ENCODE data around the gene BUD13. TPM values are rescaled to one million over a fixed set of nuclear protein-coding genes. Genes with fewer than 3 reads are reported as not detected.
A peak's percentile ranks its signal among the peaks of the same experiment; 100 is the strongest.
"Not testable (repeated sequence)": the region's sequence is repeated elsewhere in the genome, so short reads cannot be mapped to it uniquely, and the experiment has no call there.

The BUD13 gene
- polyA plus RNA-seq, 1 of the 3 experiments (the other 2 are of a cell fraction), result 15.5 TPM

DNA sequence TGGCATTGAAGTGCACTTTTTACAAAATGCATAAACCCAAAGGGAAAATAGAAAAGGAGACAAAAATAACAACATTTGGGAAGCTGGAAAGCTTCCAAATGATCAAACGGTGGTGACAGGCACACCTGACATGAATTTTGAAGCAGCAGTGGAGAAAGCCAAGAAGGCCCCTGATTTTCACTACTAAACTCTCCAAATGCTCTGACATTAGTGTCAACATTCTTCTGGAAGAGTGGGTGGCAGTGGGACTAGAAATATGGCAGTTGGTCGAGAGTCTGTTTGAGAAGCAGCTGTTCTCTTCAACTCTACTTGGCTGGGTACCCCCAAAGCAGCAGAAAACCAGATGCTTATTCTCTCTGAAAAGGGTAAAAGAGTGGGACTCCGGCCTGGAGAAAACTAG, 31.2 kb upstream of the BUD13 start:
- H2AFZ ChIP-seq (ENCODE audit: low read depth), result 0 out of 2 replicates have a peak overlapping the region, but pooled peaks have one; percentile 29
- DNase-seq, result no peak
- H3K4me3 ChIP-seq (ENCODE audit: low read depth in 2 of 2, low read length in 1 of 2), result no peak overlapping the region
- H3K36me3 ChIP-seq (replicated peaks in 1 of 2; ENCODE audit: control insufficient read depth in 1 of 2, insufficient read depth in 2 of 2, low read length in 1 of 2), result no peaks in the 10 kb centered on the region
- no peaks in the 10 kb centered on the region for H3K4me1 ChIP-seq (ENCODE audit: control insufficient read depth in 1 of 2, insufficient read depth in 2 of 2, low read depth in 1 of 2, low read length in 1 of 2)
- H3K9ac ChIP-seq, result no peak overlapping the region
- TF ChIP-seq IRF3 (IDR thresholded peaks at IDR 0.05; ENCODE audit: low read depth, low read length) (no peak), EP300 (IDR thresholded peaks at IDR 0.05; ENCODE audit: borderline replicate concordance in 1 of 2, low read depth in 1 of 2, low read length in 1 of 2) (no peak), MEF2A (IDR thresholded peaks at IDR 0.05; ENCODE audit: borderline replicate concordance, low read depth) (no peak), RXRA (IDR thresholded peaks at IDR 0.05; ENCODE audit: borderline replicate concordance, low read depth) (no peak)
- TF ChIP-seq, protein P1, sequence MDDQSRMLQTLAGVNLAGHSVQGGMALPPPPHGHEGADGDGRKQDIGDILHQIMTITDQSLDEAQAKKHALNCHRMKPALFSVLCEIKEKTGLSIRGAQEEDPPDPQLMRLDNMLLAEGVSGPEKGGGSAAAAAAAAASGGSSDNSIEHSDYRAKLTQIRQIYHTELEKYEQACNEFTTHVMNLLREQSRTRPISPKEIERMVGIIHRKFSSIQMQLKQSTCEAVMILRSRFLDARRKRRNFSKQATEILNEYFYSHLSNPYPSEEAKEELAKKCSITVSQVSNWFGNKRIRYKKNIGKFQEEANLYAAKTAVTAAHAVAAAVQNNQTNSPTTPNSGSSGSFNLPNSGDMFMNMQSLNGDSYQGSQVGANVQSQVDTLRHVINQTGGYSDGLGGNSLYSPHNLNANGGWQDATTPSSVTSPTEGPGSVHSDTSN (IDR thresholded peaks at IDR 0.05), result no peak
- no peaks in the 10 kb centered on the region for H4K20me1 ChIP-seq (ENCODE audit: insufficient read depth)
- no peak overlapping the region for H3K4me2 ChIP-seq
- no peak overlapping the region for H3K27ac ChIP-seq (ENCODE audit: low read depth in 2 of 2, low read length in 1 of 2)
- 32% methylated on average over 3 of the region's 3 CpGs for WGBS (ENCODE audit: low lambda C conversion rate)
- no peaks in the 10 kb centered on the region for H3K9me3 ChIP-seq
- H3K27me3 ChIP-seq (ENCODE audit: insufficient read depth), result no peaks in the 10 kb centered on the region
- H3F3A ChIP-seq (replicated peaks; ENCODE audit: insufficient read depth), result no peaks in the 10 kb centered on the region
- POLR2A ChIA-PET, result no interaction called here
- CTCF ChIA-PET, result interaction anchor here (1.4 to 2.0 kb wide), 2 partner anchors 14 to 302 kb away, joined by 5 read pairs; no protein-coding TSS in a partner anchor
- no peaks in the 10 kb centered on the region for H3K9me2 ChIP-seq
- H3K79me2 ChIP-seq (ENCODE audit: insufficient read depth), result no peaks in the 10 kb centered on the region

- H3K9me3 ChIP-seq; H2AFZ ChIP-seq (ENCODE audit: low read depth); H3F3A ChIP-seq (replicated peaks; ENCODE audit: insufficient read depth); POLR2A ChIA-PET; H3K9ac ChIP-seq; H3K4me1 ChIP-seq (ENCODE audit: control insufficient read depth in 1 of 2, insufficient read depth in 2 of 2, low read depth in 1 of 2, low read length in 1 of 2); DNase-seq; H3K4me3 ChIP-seq (ENCODE audit: low read depth in 2 of 2, low read length in 1 of 2); H3K9me2 ChIP-seq; H3K79me2 ChIP-seq (ENCODE audit: insufficient read depth); H3K27ac ChIP-seq (ENCODE audit: low read depth in 2 of 2, low read length in 1 of 2); H4K20me1 ChIP-seq (ENCODE audit: insufficient read depth); H3K27me3 ChIP-seq (ENCODE audit: insufficient read depth); H3K36me3 ChIP-seq (replicated peaks in 1 of 2; ENCODE audit: control insufficient read depth in 1 of 2, insufficient read depth in 2 of 2, low read length in 1 of 2); H3K4me2 ChIP-seq: not testable (repeated sequence)
- CTCF ChIA-PET, result interaction anchor here (1.6 kb wide), 1 partner anchor 11 kb away, joined by 4 read pairs; the partner anchor contains the start of gene APOA5
These were observed 28.9 kb upstream of the BUD13 start for GRCh38 chr11:116801662-116802061.

DNA sequence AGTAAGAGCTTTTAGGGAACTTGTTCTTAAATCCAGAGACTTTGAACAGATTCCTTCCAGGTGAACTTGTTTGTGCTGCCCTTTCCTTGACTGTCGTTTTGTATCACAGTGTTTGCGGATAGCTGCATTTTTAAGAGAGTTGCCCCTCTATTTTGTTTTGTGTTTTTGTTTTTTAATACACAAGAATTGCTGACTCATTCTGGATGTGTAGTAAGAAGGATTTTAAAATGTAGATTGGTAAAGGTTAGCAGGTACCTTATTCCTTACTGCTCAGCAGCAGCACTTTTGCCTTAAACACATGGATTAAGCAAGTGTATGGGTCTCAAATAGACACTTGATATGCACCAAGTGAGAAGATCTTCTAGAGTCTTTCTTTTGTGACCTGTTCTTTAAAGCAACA, 27.8 kb upstream of the BUD13 start:
- Histone ChIP-seq H3K4me3 (ENCODE audit: low read depth in 2 of 2, low read length in 1 of 2) (no peak overlapping the region), H3K4me1 (ENCODE audit: control insufficient read depth in 1 of 2, insufficient read depth in 2 of 2, low read depth in 1 of 2, low read length in 1 of 2) (no peaks in the 10 kb centered on the region), H3K27me3 (ENCODE audit: insufficient read depth) (no peaks in the 10 kb centered on the region), H3K27ac (ENCODE audit: low read depth in 2 of 2, low read length in 1 of 2) (no peak overlapping the region), H3K79me2 (ENCODE audit: insufficient read depth) (no peaks in the 10 kb centered on the region), H4K20me1 (ENCODE audit: insufficient read depth) (no peaks in the 10 kb centered on the region), H3K9ac (no peak overlapping the region), H3F3A (replicated peaks; ENCODE audit: insufficient read depth) (no peaks in the 10 kb centered on the region), H3K9me2 (no peaks in the 10 kb centered on the region), H3K9me3 (no peaks in the 10 kb centered on the region), H3K4me2 (no peak overlapping the region), H2AFZ (ENCODE audit: low read depth) (no peak overlapping the region), H3K36me3 (replicated peaks in 1 of 2; ENCODE audit: control insufficient read depth in 1 of 2, insufficient read depth in 2 of 2, low read length in 1 of 2) (no peaks in the 10 kb centered on the region)
- ChIA-PET CTCF (interaction anchor here (0.7 to 1.6 kb wide), 4 partner anchors 9 to 21 kb away, joined by 3 to 6 read pairs (median 4); partner anchors contain the start of gene APOA5), POLR2A (no interaction called here)
- no peak for DNase-seq
- WGBS (ENCODE audit: low lambda C conversion rate), result 97% methylated on average over 2 of the region's 2 CpGs
- TF ChIP-seq MAX (IDR thresholded peaks at IDR 0.05; ENCODE audit: low read depth) (no peak), MEF2A (IDR thresholded peaks at IDR 0.05; ENCODE audit: borderline replicate concordance, low read depth) (no peak), TCF12 (IDR thresholded peaks at IDR 0.05) (no peak)

Data from SK-N-SH (cell line).